GM19023 (cell line): ENCODE data around the gene TNF.

Experiments used
- ATAC-seq: cut with Tn5 transposase; IDR thresholded peaks from one replicate; pipeline ENCODE4 v1.9.1; 2021; ENCODE audit warnings: mild to moderate bottlenecking, moderate library complexity; ENCODE audit not compliant: unreplicated experiment

TNF gene

GRCh38 chr6:31572041-31572911 is 3.1 kb upstream of the TNF start, which contains the start of gene LTA:
TSS of gene LTA (plus strand) at chr6:31572289. CDS start at chr6:31572743, 454 bp downstream.
- ATAC-seq, result peak; percentile 54

- no peak for ATAC-seq
Measured at GRCh38 chr6:31573239-31574105, 1.9 kb upstream of the TNF start.

GRCh38 chr6:31574106-31575061 is 981 bp upstream of the TNF start:
- ATAC-seq, result no peak

GRCh38 chr6:31575952-31576685 is 754 bp downstream of the TNF start:
- ATAC-seq, result no peak

GRCh38 chr6:31576897-31577578 is 1.7 kb downstream of the TNF start:
- no peak for ATAC-seq

GRCh38 chr6:31577579-31577966 is 2.2 kb downstream of the TNF start:
- ATAC-seq, result no peak

- no peak for ATAC-seq
Measured at GRCh38 chr6:31578184-31579118, 3.1 kb downstream of the TNF start.

GRCh38 chr6:31579119-31579505 is 3.7 kb downstream of the TNF start:
- no peak for ATAC-seq

GRCh38 chr6:31579546-31580437 is 4.4 kb downstream of the TNF start:
- no peak for ATAC-seq

- ATAC-seq, result no peak
Measured at GRCh38 chr6:31580438-31580740, 5.0 kb downstream of the TNF start.

- peak; percentile 64 for ATAC-seq
Measured at GRCh38 chr6:31580807-31581433, 5.6 kb downstream of the TNF start.

GRCh38 chr6:31581434-31582229 is 6.3 kb downstream of the TNF start:
- ATAC-seq, result no peak

GRCh38 chr6:31582230-31582643 is 6.9 kb downstream of the TNF start, which contains the start of gene LTB:
TSS of gene LTB (minus strand) at chr6:31582424. CDS start at chr6:31582417, 7 bp downstream.
- ATAC-seq, result no peak

GRCh38 chr6:31585491-31585890 is 10.1 kb downstream of the TNF start:
- no peak for ATAC-seq

GRCh38 chr6:31586008-31586407 is 10.6 kb downstream of the TNF start, which contains the start of gene LST1:
TSS of gene LST1 (plus strand) at chr6:31586277. CDS start at chr6:31587300, 1,023 bp downstream.
- ATAC-seq, result no peak
